CD4-positive, CD25-positive, alpha-beta regulatory T cell (primary cell): ENCODE results near the gene CAV3. TPM values are rescaled to one million over a fixed set of nuclear protein-coding genes. Genes with fewer than 3 reads are reported as not detected.

Source experiments
- ATAC-seq, 2 donors: fragments of 150-1000 bp; cut with Tn5 transposase; one replicate each; pipeline ENCODE4 v1.10.0; 2021; ENCODE audit warnings: low read depth in 2 of 2, moderate number of reproducible peaks in 2 of 2, moderate library complexity in 1 of 2
- DNase-seq, 3 donors: peaks; one replicate each; pipeline versions ENCODE4 v3.0.0 to v3.0.0-alpha.2; 2012 to 2022; ENCODE audit warnings: mixed read lengths in 1 of 3
- H3K27ac ChIP-seq: one replicate; pipeline ENCODE4 v1.7.0; 2013; ENCODE audit warnings: mild to moderate bottlenecking, low read length; ENCODE audit not compliant: insufficient read depth, poor library complexity, severe bottlenecking
- H3K27me3 ChIP-seq: one replicate; pipeline ENCODE4 v1.7.0; 2013; ENCODE audit warnings: low read length; ENCODE audit not compliant: control insufficient read depth, insufficient read depth
- H3K36me3 ChIP-seq: one replicate; pipeline ENCODE4 v1.7.0; 2013; ENCODE audit warnings: mild to moderate bottlenecking, low read length, moderate library complexity; ENCODE audit not compliant: control insufficient read depth, insufficient read depth
- H3K4me1 ChIP-seq: 2 replicates; pipeline ENCODE4 v1.7.0; 2013; ENCODE audit warnings: mild to moderate bottlenecking, low read length; ENCODE audit not compliant: insufficient read depth, control insufficient read depth, poor library complexity, severe bottlenecking
- H3K4me3 ChIP-seq: one replicate; pipeline ENCODE4 v1.7.0; 2013; ENCODE audit warnings: low read depth, mild to moderate bottlenecking, low read length, moderate library complexity
- H3K9me3 ChIP-seq, 2 experiments: 1 replicate in 1 of 2; 2 replicates in 1 of 2; pipeline ENCODE4 v1.7.0; 2013; ENCODE audit warnings: low read length in 2 of 2, mild to moderate bottlenecking in 1 of 2, moderate library complexity in 1 of 2; ENCODE audit not compliant: control insufficient read depth in 2 of 2
- H3K27ac Mint-ChIP-seq, 3 donors: one replicate each; pipeline ENCODE4 v1.8.0; 2020 to 2022; ENCODE audit warnings: mild to moderate bottlenecking in 3 of 3, mixed read lengths in 3 of 3, moderate library complexity in 2 of 3
- H3K27me3 Mint-ChIP-seq: one replicate; pipeline ENCODE4 v1.8.0; 2022; ENCODE audit warnings: mild to moderate bottlenecking, mixed read lengths
- H3K36me3 Mint-ChIP-seq: one replicate; pipeline ENCODE4 v1.8.0; 2020; ENCODE audit warnings: mixed read lengths
- H3K4me1 Mint-ChIP-seq, 4 donors: one replicate each; pipeline ENCODE4 v1.8.0; 2020 to 2022; ENCODE audit warnings: mixed read lengths in 4 of 4, mild to moderate bottlenecking in 1 of 4
- H3K4me3 Mint-ChIP-seq, 4 donors: one replicate each; pipeline ENCODE4 v1.8.0; 2020 to 2022; ENCODE audit warnings: mild to moderate bottlenecking in 4 of 4, mixed read lengths in 4 of 4, moderate library complexity in 3 of 4
- H3K9me3 Mint-ChIP-seq, 7 donors: one replicate each; pipeline ENCODE4 v1.8.0; 2020 to 2022; ENCODE audit warnings: mixed read lengths in 7 of 7, mild to moderate bottlenecking in 3 of 7, moderate library complexity in 2 of 7
- polyA plus RNA-seq, 4 donors: library from polyadenylated mRNA; unstranded; fragments of 300-500 nt; fragmentation: Illumina TruSeq; gene quantifications; one replicate each; pipeline ENCODE4 v1.2.3, GENCODE V29; 2021
- total RNA-seq: library from RNA; stranded (reverse); gene quantifications from one replicate; pipeline ENCODE4 v1.2.3, GENCODE V29; 2022

Gene CAV3
- total and polyA plus RNA-seq, 5 donors from 2014 or later, result not detected

GRCh38 chr3:8745619-8746370, 12.2 kb downstream of the CAV3 start:
- no peaks in the 10 kb centered on the region for H3K4me1 Mint-ChIP-seq
- no peak overlapping the region for H3K27ac Mint-ChIP-seq
- no peak for ATAC-seq
- H3K36me3 Mint-ChIP-seq, result no peaks in the 10 kb centered on the region
- H3K4me3 Mint-ChIP-seq, result no peak overlapping the region
- no peaks in the 10 kb centered on the region for H3K4me1 ChIP-seq
- H3K9me3 Mint-ChIP-seq, result peaks cover 0 to 2% (median 0%) of the 10 kb centered on the region in 7 donors
- H3K9me3 ChIP-seq, result no peaks in the 10 kb centered on the region
- peaks cover 5% of the 10 kb centered on the region for H3K27me3 Mint-ChIP-seq
- no peak for DNase-seq
- no peaks in the 10 kb centered on the region for H3K27me3 ChIP-seq
- no peak overlapping the region for H3K4me3 ChIP-seq
- H3K36me3 ChIP-seq, result no peaks in the 10 kb centered on the region
- no peak overlapping the region for H3K27ac ChIP-seq

GRCh38 chr3:8746780-8747345, 13.3 kb downstream of the CAV3 start:
- no peaks in the 10 kb centered on the region for H3K36me3 Mint-ChIP-seq
- H3K27me3 Mint-ChIP-seq, result peaks cover 5% of the 10 kb centered on the region
- DNase-seq (no peak), ATAC-seq (no peak)
- Histone ChIP-seq H3K27me3 (no peaks in the 10 kb centered on the region), H3K9me3 (no peaks in the 10 kb centered on the region), H3K36me3 (no peaks in the 10 kb centered on the region), H3K4me1 (no peaks in the 10 kb centered on the region), H3K27ac (no peak overlapping the region), H3K4me3 (no peak overlapping the region)
- no peak overlapping the region for H3K4me3 Mint-ChIP-seq
- no peak overlapping the region for H3K27ac Mint-ChIP-seq
- H3K4me1 Mint-ChIP-seq, result no peaks in the 10 kb centered on the region
- H3K9me3 Mint-ChIP-seq, result peaks cover 0 to 2% (median 0%) of the 10 kb centered on the region in 7 donors

- no peak overlapping the region for H3K27ac ChIP-seq
- no peaks in the 10 kb centered on the region for H3K36me3 ChIP-seq
- Mint-ChIP-seq H3K27me3 (no peaks in the 10 kb centered on the region), H3K9me3 (peaks cover 0 to 2% (median 0%) of the 10 kb centered on the region in 7 donors), H3K27ac (no peak overlapping the region), H3K4me3 (no peak overlapping the region), H3K4me1 (no peaks in the 10 kb centered on the region), H3K36me3 (no peaks in the 10 kb centered on the region)
- no peak for ATAC-seq
- no peaks in the 10 kb centered on the region for H3K4me1 ChIP-seq
- DNase-seq, result no peak
- no peaks in the 10 kb centered on the region for H3K9me3 ChIP-seq
- H3K27me3 ChIP-seq, result no peaks in the 10 kb centered on the region
- H3K4me3 ChIP-seq, result no peak overlapping the region
Measured at GRCh38 chr3:8749316-8749715, 15.7 kb downstream of the CAV3 start.

- DNase-seq, result no peak
- H3K27me3 Mint-ChIP-seq, result peaks cover 6% of the 10 kb centered on the region
Measured at GRCh38 chr3:8752832-8753231, 19.2 kb downstream of the CAV3 start.

GRCh38 chr3:8755097-8755496, 21.5 kb downstream of the CAV3 start:
- H3K4me3 Mint-ChIP-seq, result no peak overlapping the region
- H3K4me1 ChIP-seq, result no peaks in the 10 kb centered on the region
- H3K27ac ChIP-seq, result no peak overlapping the region
- H3K27me3 Mint-ChIP-seq, result peaks cover 6% of the 10 kb centered on the region
- ATAC-seq, result no peak
- no peaks in the 10 kb centered on the region for H3K36me3 Mint-ChIP-seq
- H3K9me3 ChIP-seq, result no peaks in the 10 kb centered on the region
- H3K9me3 Mint-ChIP-seq, result no peaks in the 10 kb centered on the region
- no peak overlapping the region for H3K27ac Mint-ChIP-seq
- no peak overlapping the region for H3K4me3 ChIP-seq
- DNase-seq, result no peak
- H3K36me3 ChIP-seq, result no peaks in the 10 kb centered on the region
- no peaks in the 10 kb centered on the region for H3K27me3 ChIP-seq
- peaks cover 0 to 2% (median 0%) of the 10 kb centered on the region in 4 donors for H3K4me1 Mint-ChIP-seq

More at GRCh38 chr3:8752832-8753231, 19.2 kb downstream of the CAV3 start:
- Mint-ChIP-seq H3K4me1 (no peaks in the 10 kb centered on the region), H3K9me3 (no peaks in the 10 kb centered on the region), H3K36me3 (no peaks in the 10 kb centered on the region), H3K27ac (no peak overlapping the region), H3K4me3 (no peak overlapping the region)
- no peak overlapping the region for H3K4me3 ChIP-seq
- H3K36me3 ChIP-seq, result no peaks in the 10 kb centered on the region
- H3K4me1 ChIP-seq, result no peaks in the 10 kb centered on the region
- no peaks in the 10 kb centered on the region for H3K9me3 ChIP-seq
- ATAC-seq, result no peak
- H3K27ac ChIP-seq, result no peak overlapping the region
- no peaks in the 10 kb centered on the region for H3K27me3 ChIP-seq

GRCh38 chr3:8755564-8756237, 22.1 kb downstream of the CAV3 start:
- Mint-ChIP-seq H3K4me3 (no peak overlapping the region), H3K9me3 (no peaks in the 10 kb centered on the region), H3K4me1 (peaks cover 0 to 2% (median 0%) of the 10 kb centered on the region in 4 donors), H3K27me3 (peaks cover 6% of the 10 kb centered on the region), H3K36me3 (no peaks in the 10 kb centered on the region), H3K27ac (no peak overlapping the region)
- no peaks in the 10 kb centered on the region for H3K9me3 ChIP-seq
- no peak for DNase-seq
- ATAC-seq, result no peak
- no peak overlapping the region for H3K4me3 ChIP-seq
- H3K27me3 ChIP-seq, result no peaks in the 10 kb centered on the region
- no peak overlapping the region for H3K27ac ChIP-seq
- H3K36me3 ChIP-seq, result no peaks in the 10 kb centered on the region
- H3K4me1 ChIP-seq, result no peaks in the 10 kb centered on the region

- Histone ChIP-seq H3K9me3 (no peaks in the 10 kb centered on the region), H3K4me3 (no peak overlapping the region), H3K4me1 (no peaks in the 10 kb centered on the region), H3K27me3 (no peaks in the 10 kb centered on the region), H3K27ac (no peak overlapping the region), H3K36me3 (no peaks in the 10 kb centered on the region)
- Mint-ChIP-seq H3K9me3 (no peaks in the 10 kb centered on the region), H3K27me3 (peaks cover 6% of the 10 kb centered on the region), H3K27ac (no peak overlapping the region), H3K36me3 (no peaks in the 10 kb centered on the region), H3K4me1 (peaks cover 0 to 2% (median 0%) of the 10 kb centered on the region in 4 donors), H3K4me3 (no peak overlapping the region)
- DNase-seq (no peak), ATAC-seq (no peak)
Measured at GRCh38 chr3:8756671-8757070, 23.1 kb downstream of the CAV3 start.
